HG02642 (cell line): ENCODE measurements around the gene CDH16.

Experiments
- ATAC-seq: cut with Tn5 transposase; IDR thresholded peaks from one replicate; pipeline ENCODE4 v1.9.1; 2021; ENCODE audit warnings: mild to moderate bottlenecking; ENCODE audit not compliant: unreplicated experiment, poor library complexity

The CDH16 gene

DNA sequence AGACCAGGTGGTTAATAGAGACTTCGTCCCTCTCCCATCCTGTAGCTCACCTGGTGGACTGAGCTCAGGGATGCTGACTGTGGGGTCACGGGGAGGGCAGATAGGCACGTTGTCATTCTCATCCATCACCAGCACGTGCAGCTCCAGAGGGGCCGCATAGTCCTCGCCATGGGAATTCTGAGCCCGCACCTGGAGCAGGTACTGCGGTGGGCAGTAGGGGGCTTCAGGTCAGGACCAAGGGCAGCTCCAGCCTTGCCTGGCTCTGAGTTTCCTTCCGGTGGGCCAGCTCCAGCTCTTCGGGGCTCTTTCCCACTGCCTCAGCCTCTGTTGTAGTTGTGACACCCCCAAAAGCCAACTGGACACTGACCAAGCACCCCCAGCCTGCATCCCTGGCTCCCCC lies 5.6 kb downstream of the CDH16 start:
- no peak for ATAC-seq

DNA sequence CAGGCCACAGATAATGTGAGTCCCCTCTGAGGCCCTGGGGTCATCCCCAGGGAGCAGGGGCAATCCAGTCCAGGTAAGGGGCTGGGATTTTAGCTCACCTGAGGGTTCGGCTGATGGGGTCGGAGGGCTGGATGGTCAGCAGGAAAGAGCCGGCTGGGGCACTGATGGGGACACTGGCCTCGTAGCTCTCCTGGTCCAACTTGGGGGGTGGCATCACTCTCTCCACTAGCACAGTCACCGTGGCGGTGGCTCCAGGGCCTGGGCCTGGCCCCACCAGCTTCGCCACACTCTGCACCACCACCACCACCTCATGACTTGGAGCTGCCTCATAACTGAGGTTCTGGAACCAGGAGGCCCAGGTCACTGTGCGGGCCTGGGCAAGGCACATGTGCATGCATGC lies 6.9 kb downstream of the CDH16 start:
- no peak for ATAC-seq

DNA sequence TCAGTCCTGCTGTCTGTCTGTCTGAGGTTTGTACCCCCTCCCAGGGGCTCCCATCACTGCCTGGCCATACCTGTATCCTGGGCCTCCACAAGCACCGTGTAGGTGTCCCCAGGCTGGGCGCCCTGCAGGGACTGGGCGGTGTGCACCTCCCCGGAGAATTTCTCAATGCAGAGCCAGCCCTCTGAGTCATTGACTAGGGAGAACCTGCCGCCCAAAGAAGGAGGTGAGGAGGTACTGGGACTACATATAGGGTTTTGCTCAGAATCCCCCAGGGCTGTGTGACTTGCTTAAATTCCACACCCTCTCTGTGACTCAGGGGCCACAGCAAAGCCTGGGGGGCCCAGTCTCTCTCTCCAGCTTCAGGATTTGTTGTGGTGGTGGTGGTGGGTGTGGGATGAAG lies 7.6 kb downstream of the CDH16 start:
- no peak for ATAC-seq

DNA sequence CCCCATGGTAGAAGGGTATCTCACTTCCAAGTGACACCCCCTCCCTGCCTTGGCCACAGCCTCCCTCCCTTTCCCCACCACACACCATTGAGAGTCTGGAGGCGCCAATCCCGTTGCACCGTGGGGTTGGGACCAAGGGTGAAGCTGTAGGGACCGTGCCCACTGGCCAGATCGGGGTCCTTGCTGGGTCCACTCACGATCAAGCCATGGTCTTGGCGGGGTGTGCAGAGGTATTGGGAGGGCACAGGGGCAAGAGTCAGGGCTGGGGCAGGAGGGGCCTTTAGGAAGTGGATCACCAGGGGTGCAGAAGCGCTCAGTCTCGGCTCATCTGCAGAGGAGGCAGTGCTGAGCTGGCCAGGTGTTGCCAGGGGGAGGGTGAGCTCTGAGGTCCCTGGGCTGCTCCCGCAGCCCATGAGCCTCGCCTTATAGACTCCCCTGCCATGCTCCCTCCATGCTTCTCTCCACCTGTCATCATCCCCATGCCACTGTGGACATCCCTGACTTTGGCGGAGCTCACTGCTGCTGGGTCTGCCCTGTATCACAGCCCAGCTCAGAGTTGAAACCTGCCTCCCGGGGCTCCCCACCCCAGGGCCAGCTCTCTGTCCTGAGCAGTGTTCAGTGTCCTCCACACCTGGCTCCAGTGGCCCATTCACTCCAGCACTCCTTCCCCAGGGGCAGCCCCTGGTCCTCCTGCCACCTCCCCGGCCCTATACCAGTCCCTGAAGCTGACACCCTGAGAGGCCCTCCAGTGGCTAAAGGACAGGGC lies 8.3 kb downstream of the CDH16 start:
- ATAC-seq: no peak

DNA sequence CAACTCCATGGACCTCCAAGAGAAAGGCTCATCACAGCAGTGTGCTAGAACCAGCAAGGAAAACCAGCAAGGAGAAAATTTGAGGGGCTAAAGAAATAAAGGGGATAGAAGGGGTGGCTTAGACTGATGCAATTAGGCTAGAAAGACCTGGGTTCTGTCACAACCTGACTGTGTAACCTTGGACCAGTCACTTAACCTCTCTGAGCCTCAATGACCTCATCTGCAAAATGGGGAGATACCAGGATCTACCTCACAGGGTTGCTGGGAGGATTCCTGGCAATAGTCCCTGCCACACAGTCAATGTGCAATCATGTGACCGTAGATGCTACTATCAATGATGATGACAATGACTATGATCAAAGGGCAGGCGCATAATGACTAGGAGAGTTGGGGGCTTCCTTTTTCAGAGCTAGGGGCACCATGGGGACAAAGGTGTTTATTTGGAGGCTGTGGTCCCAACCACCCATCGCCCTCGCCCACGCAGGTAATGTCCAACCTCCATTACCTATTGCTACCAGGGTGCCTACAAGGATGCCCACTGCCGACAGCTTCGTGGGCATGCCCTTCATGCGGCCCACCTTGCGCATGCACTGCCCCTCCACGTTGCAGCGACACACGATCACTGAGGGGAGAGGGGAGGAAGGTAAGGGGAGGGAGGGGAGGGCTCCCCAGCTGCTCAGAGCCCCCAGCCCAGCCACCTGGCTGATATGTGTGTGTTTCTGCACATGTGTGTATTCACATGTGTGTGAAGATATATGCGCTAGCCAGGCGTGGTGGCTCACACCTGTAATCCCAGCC lies 9.7 kb downstream of the CDH16 start:
- ATAC-seq: no peak

DNA sequence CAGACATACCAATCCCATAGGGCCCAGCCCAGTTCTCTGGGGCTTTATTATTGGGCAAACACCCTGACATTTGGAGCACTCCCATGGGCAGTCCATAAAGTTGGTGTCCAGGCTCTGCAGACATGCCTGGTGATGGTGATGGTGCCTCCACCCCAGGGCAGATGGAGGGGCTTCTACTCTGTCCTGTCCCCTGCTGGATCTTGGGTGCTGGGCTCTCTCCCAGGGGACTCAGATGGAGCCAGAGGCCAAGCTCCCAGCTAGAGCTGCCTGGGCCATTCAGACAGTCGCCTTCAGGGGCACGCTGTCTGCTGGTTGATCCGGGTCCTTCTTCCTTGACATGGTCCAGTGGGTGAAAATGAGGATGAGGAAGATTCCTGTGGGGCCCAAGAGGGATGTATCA lies 10.6 kb downstream of the CDH16 start:
- ATAC-seq: no peak

DNA sequence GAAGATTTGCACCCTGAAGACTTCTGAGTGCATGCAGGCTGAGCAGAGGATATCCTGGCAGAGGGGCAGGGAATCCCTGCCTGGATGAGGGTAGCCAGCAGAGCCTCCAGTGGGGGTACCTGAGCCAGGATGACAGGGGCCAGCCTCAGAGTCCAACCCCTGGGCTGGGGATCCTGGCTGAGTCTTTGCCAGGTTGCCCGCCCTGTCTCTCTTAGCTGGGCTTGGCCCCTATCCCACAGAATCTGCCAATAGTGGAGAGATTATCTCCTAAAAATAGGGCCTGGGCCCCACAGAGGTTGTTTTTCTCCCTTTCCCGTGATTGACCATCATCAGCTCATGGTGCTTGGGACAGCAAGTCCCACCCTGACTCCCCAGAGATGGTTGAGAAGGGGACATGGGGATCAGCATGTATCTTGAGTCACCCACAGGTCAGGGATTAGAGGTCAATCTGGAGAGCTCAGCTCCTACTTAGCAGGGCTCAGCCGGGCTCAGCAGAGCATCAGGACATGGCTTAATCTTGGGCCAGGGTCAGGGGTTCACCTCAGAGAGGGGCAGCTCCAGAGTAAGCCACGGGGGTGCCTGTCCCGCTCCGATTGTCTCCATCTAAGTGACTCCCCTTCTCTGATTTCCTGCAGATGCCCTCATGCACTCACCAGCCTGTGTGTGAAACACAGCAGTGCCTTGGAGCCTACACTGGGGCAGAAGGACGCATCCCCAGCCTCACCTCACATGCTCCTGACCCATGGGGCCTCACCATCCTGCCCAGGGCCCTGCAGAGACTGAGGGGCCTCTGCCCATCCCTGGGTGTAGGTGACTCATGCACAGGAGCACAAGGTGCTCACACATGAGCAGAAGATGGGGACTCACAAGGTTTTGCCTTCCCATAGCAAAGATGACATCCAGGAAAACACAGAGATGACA lies 11.5 kb downstream of the CDH16 start:
- ATAC-seq: no peak

DNA sequence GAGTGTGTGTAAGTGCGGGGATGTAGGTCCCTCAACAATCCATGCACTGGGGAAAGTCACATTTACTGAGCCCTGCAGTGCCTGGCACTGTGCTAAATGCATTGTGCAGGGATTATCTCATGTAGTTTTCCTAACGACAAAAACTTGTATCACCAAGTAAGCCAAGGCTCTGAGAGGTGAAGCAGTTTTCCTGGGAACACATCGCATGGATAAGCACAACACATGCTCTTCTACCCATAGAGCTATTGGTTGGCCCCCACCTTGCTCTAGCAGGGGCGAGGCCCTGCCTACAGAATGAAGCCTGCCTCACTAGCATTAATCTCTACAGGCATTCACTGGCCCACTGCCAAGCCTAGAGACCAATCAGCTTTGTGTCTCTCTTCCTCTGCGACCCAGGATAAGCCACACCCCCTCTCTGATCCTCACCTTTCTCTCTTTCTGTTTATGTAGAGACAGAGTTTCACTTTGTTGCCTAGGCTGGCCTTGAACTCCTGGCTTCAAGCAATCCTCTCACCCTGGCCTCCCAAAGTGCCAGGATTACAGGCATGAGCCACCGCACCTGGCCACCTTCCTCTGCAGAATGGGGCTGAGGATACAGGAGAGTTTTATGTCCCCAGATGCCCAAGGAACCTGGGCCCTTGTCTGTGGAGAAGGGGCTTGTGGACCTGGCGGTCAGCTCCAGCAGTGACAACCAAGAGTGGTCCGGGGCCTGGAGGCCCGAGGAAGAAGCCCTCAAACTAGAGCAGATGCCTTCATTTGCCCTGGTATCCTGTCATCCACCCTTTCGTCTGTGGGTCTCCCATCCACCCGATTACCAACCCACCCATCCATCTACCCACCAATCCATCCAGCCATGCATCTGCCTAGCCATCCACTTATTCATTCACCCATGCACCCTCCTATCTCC lies 12.8 kb downstream of the CDH16 start:
- ATAC-seq: no peak

DNA sequence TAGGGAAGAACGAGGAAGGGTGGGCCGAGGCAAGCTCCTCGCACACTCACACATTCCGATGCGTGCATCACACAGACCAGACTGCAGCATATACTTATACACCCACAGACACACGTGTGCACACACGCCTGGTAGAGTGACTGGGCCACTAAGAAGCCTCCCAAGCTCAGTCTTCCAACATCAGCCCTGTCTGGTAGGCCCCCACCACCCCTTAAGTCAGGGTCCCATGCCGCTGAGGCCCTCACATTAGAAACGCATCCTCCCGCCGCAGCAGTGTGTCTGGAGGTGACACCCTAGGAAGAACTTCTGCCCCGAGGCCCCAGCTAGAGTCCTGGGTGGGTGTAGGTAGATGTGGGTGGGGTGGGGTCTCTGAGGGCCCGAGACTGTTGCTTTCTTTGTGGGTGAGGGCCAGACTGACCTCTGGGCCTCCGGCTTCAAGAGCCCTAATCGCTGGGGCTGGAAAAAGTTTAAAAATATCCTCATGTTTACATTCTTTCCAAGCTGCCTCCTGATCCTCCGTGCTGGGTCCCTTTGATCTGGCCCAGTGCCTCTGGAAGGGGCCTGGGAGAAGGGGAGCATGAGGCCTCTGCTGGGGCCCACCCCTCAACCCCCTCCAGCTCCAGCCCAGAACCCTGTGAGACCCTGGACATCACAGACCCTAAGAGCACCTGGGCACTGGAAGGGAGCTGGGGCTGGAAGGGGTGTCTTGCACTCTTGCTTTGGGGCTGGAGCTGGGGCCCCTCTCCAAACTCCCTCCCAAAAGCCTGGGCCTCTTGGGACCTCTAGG lies 13.6 kb downstream of the CDH16 start:
- ATAC-seq: no peak

DNA sequence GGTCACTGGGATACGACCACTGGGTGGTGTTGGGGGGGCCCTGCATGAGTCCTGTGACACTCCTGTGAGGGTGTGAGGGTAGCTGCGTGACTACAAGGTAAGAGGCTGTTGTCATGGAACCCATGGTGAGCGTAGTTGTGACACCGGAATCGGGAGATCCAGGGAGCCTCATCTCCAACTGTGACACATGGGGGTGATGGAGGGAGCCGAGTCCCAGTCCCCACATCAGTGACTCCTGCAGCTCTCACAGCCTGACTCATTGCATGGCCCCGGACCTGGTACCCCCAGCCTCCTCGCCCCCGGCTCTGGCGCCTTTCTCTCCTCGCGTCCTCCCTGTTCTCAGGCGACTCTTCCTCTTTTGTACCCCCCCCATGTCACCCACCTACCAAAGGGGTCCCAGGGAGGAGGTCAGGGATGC lies 14.2 kb downstream of the CDH16 start:
- no peak for ATAC-seq

DNA sequence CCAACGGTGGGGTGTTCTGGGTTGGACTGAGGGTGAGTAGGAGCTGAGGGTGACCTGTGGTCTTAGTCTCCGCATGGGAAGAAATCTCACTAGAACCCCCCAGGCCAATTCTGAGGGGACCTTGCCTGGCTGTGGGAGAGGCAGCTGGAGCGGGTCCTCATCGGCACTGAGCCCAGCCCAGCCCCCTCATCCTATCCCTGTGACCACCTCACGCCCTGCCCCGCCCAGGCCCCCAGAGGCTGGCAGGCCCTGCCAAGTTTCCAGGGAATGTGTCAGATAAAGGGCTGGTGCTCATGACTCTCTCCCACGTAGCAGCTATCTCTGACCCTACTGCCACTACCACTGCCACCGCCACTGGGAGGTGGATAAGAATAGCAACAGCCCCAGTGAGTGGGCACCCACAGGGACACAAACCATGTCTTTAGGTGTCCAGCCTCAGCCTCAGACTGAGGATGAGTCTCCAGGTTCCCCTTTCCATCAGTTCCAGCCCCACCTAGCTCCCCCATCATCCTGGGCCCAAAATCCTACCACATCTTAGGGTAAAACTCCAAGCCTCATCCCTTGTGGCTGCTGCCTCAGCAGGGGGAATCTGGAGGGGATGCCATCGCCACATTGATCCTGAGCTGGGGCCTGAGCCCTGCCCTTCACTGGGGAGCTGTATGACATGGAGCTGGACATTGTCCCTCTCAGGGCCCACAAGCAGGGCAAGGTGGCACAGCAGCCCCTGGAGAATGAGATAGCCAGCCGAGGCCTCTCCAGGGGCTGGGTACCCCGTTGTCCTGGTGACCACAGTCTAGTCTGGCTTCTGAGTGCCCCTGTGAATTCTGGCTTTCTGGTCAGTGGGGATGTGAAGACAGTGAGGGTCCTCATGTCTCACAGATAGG lies 14.9 kb downstream of the CDH16 start:
- ATAC-seq: no peak

DNA sequence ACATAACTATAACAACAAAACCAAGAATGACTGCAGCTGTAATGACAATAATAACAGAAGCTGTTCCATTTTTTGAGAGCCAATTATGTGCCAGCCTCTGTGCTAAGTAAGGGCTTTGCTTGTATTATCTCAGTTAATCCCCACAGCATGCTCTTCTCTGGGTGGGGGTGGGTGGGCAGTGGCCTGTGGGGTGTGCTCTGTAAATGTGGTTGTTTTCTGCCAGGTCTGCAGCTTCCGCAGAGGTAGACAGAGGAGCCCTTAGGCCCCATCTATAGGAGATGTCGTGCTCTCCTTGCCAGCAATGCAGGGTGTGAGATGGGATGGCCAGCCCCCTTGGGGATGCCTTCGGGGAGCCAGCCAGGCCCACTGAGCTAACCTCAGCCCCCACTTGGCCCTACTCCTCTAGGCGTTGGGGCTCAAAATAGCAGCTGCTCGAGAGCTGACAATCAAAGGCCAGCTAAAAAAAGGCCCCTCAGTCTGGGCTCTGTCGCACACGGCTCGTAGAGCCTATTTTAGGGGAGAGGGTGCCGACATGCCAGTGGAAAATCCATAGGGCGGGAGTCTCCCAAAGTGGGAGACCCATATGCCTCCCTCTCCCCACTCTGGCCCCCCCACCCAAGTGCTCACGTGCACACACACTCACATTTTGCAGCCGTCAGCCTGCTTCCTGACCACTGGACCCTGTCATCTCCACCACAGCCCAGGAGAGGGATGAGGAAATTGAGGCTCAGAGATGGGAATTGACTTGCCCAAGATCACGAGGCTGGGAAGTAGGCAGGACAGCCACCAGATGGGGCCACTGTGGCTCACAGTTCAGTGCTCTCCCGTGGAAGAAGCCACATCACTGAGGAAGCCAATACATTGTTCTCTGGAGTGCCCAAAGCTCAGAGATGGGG lies 15.8 kb downstream of the CDH16 start:
- no peak for ATAC-seq

DNA sequence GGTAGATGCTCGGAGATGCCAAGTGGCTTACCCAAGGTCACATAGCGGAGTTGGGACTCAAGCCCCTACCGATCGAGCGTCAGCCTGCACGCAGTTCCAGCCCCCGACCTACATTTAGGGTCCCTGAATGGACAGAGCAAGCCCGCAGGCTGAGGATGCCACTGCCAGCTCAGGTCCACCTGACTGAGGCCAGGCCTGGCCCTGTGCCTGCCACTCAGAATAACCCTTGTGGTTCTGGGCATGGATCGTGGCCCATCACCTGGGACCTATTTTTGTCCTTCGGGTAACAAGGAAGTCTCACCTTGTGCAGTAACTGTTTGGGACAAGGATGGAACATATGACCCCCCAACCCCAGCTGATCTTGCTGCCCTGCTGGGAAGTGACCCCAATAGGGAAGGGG lies 17.1 kb downstream of the CDH16 start:
- ATAC-seq: no peak

DNA sequence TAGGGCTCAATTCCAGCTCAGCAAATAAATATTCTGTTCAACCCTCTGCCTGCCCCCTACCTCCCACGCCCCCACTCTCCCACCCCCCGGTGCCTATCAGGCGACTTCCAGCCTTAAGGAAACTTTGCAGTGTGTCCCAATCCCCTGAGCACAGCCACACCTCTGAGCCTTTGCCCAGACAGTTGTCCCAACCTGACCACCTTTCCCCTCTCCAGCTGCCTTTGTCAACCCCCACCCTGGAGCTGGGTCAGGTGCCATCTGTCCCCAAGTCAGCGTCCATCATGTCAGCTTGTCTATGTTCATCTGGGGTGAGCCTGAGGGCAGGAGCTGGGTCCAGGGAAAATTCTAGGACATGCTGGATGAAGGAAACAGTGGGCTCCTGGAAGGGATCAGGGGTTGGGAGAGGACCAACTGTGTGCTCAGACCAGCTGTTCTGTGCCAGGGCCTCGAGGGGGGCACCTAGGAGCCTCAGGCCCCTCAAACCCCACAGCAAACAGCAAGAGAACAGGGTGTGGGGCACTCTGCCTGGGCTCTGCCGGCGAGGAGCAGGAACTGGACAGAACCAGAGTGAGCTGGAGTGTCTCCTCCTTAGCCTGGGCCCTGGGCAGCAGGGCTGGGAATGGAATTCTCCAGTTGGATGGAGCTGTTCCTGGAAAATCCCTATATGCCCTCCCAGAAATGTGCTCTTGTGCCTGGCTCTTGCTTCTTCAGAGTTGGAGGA lies 17.8 kb downstream of the CDH16 start:
- no peak for ATAC-seq

DNA sequence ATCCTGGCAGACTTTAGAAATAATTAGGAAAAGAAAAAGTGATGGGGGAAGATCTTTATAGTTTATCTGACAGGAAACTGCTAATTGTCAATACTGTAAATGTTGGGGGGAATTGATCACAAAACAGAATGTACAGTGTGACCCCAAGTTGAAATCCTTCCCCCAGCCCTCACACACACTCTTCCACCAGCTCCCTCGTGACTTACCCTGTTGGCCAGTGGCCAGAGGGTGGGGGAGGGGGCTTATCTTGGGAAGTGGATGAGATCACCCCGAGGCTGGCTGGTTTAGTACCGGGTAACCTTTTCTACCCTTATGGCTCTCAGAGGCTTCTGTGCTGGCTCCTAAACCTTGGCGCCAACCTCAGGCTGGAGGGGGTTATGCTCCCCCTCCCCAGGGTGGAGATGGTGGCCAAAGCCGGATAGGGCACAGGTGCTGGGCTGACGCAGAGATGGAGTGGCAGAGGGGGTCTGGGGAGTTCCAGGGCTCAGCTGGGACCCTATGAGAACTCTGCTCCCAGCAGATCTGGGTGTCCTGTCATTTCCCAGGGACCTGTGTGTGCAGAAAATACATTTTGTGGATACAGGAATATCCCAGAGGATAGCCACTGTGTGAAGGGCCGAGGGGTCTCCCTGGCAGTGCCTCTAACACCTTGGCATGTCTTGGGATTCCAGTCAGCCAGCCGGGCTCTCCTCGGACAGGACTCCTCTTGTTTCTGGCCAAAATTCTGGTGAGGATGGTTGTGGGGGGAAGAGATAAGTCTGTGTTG lies 18.6 kb downstream of the CDH16 start:
- ATAC-seq: no peak
